ENCODE measurements around the gene KIR3DL3. TPM values are rescaled to one million over a fixed set of nuclear protein-coding genes. Genes with fewer than 3 reads are reported as not detected.
"Not testable (repeated sequence)": the region's sequence is repeated elsewhere in the genome, so short reads cannot be mapped to it uniquely, and the experiment has no call there.

KIR3DL3 gene
- total RNA-seq, 1 experiment from 2014 or later = not detected

DNA sequence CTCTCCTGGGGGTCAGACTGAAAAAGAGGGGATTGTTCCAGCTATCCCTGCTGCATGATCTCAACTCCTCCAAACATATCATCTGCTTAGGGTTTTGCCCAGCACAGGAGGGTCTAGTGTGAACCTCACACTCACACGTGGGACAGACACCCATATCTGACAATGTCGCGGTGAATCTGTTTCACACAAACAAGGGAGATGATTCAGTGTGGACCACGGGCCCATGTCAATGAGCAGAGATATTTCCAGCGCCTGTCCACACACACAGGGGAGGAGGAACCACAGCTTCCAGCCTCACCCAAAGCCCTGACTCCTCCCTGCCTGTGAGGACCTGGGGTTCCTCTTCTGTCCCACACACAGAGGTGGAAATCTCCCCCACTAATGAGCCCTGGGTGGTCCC is 29.6 kb upstream of the KIR3DL3 start:
- no peak overlapping the region for H3K4me3 Mint-ChIP-seq (ENCODE audit: low read depth, unreplicated experiment)
- no peak for DNase-seq
- TF ChIP-seq, protein P1, sequence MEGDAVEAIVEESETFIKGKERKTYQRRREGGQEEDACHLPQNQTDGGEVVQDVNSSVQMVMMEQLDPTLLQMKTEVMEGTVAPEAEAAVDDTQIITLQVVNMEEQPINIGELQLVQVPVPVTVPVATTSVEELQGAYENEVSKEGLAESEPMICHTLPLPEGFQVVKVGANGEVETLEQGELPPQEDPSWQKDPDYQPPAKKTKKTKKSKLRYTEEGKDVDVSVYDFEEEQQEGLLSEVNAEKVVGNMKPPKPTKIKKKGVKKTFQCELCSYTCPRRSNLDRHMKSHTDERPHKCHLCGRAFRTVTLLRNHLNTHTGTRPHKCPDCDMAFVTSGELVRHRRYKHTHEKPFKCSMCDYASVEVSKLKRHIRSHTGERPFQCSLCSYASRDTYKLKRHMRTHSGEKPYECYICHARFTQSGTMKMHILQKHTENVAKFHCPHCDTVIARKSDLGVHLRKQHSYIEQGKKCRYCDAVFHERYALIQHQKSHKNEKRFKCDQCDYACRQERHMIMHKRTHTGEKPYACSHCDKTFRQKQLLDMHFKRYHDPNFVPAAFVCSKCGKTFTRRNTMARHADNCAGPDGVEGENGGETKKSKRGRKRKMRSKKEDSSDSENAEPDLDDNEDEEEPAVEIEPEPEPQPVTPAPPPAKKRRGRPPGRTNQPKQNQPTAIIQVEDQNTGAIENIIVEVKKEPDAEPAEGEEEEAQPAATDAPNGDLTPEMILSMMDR (IDR thresholded peaks at IDR 0.05; ENCODE audit: unreplicated experiment) = no peak
- H3K9me3 Mint-ChIP-seq (ENCODE audit: low read depth, unreplicated experiment) = peaks cover 7% of the 10 kb centered on the region
- BruUV-seq (replicated peaks) = no TSS peak
- no peaks in the 10 kb centered on the region for H3K4me1 Mint-ChIP-seq (ENCODE audit: low read depth, unreplicated experiment)
- CTCF ChIA-PET = interaction anchor here (0.5 to 0.7 kb wide), 3 partner anchors 17 to 93 kb away, joined by 3 to 5 read pairs (median 3); no protein-coding TSS in a partner anchor
- no peaks in the 10 kb centered on the region for H3K36me3 Mint-ChIP-seq (ENCODE audit: insufficient read depth, unreplicated experiment)
- H3K27ac Mint-ChIP-seq (ENCODE audit: unreplicated experiment) = no peak overlapping the region
- intact Hi-C loops (cut with micrococcal nuclease; ENCODE audit: unreplicated experiment) = no loop called here
- H3K27me3 Mint-ChIP-seq (ENCODE audit: unreplicated experiment) = peaks cover 59% of the 10 kb centered on the region

DNA sequence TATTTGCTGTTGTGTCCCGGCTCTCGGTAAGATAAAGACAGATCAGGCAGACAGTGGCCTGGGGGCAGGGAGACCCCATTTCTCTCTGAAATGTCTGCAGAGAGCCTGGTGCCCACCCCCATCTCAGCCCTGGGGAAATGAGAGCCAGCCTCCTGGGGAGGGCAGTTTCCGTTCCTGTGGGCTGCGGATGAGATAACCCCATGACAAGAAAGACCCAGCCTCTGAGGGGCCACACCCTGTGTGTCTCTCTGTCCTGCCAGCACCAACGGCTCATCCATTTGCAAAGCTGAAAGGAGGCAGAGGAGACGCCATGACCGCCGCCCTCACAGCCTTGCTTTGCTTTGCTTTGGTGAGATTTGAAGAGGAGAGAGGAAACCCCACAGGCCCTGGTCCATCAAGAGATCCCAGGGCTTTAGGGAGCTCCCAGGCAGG is 28.1 kb upstream of the KIR3DL3 start:
- no TSS peak for BruUV-seq (replicated peaks)
- H3K9me3 Mint-ChIP-seq (ENCODE audit: low read depth, unreplicated experiment) = peaks cover 7% of the 10 kb centered on the region
- CTCF ChIA-PET = no interaction called here

DNA sequence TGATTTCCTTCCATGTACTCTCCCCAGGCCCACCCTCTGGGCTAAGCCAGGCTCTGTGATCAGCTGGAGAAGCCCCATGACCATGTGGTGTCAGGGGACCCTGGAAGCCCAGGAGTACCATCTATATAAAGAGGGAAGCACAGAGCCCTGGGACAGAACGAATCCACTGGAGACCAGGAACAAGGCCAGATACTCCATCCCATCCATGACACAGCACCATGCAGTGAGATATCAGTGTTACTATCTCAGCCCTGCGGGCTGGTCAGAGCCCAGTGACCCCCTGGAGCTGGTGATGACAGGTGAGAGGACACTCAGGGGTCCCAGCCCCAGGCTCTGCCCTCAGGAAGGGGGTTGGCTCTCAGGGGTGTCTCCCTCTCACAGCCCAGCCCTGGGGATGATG is 27.5 kb upstream of the KIR3DL3 start:
- intact Hi-C loops (cut with micrococcal nuclease; ENCODE audit: unreplicated experiment) = no loop called here
- TF ChIP-seq, protein P1 (IDR thresholded peaks at IDR 0.05; ENCODE audit: unreplicated experiment) = no peak
- no peaks in the 10 kb centered on the region for H3K36me3 Mint-ChIP-seq (ENCODE audit: insufficient read depth, unreplicated experiment)
- no peak overlapping the region for H3K4me3 Mint-ChIP-seq (ENCODE audit: low read depth, unreplicated experiment)
- no peak for DNase-seq
- CTCF ChIA-PET = no interaction called here
- H3K27me3 Mint-ChIP-seq (ENCODE audit: unreplicated experiment) = peaks cover 72% of the 10 kb centered on the region
- peaks cover 5% of the 10 kb centered on the region for H3K9me3 Mint-ChIP-seq (ENCODE audit: low read depth, unreplicated experiment)
- BruUV-seq (replicated peaks) = no TSS peak
- H3K4me1 Mint-ChIP-seq (ENCODE audit: low read depth, unreplicated experiment) = no peaks in the 10 kb centered on the region
- no peak overlapping the region for H3K27ac Mint-ChIP-seq (ENCODE audit: unreplicated experiment)

More for the DNA sequence above, 28.1 kb upstream of the KIR3DL3 start:
- no peaks in the 10 kb centered on the region for H3K36me3 Mint-ChIP-seq (ENCODE audit: insufficient read depth, unreplicated experiment)
- H3K27me3 Mint-ChIP-seq (ENCODE audit: unreplicated experiment) = peaks cover 72% of the 10 kb centered on the region
- intact Hi-C loops (cut with micrococcal nuclease; ENCODE audit: unreplicated experiment) = no loop called here
- H3K4me3 Mint-ChIP-seq (ENCODE audit: low read depth, unreplicated experiment) = no peak overlapping the region
- H3K4me1 Mint-ChIP-seq (ENCODE audit: low read depth, unreplicated experiment) = no peaks in the 10 kb centered on the region
- no peak overlapping the region for H3K27ac Mint-ChIP-seq (ENCODE audit: unreplicated experiment)
- TF ChIP-seq, protein P1 (IDR thresholded peaks at IDR 0.05; ENCODE audit: unreplicated experiment) = no peak
- no peak for DNase-seq

DNA sequence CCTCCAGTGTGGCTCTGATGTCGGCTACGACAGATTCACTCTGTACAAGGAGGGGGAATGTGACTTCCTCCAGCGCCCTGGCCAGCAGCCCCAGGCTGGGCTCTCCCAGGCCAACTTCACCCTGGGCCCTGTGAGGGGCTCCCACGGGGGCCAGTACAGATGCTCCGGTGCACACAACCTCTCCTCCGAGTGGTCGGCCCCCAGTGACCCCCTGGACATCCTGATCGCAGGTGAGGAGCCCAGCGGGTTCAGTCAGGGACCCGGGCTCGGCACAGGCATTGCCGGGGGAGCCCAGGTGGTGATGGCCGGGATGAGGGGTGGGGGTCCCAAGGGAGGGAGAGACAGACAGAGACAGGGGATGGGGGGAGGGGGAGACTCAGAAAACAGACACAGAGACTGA is 26.5 kb upstream of the KIR3DL3 start:
- BruUV-seq (replicated peaks); intact Hi-C loops (cut with micrococcal nuclease; ENCODE audit: unreplicated experiment); DNase-seq; H3K36me3 Mint-ChIP-seq (ENCODE audit: insufficient read depth, unreplicated experiment); H3K4me3 Mint-ChIP-seq (ENCODE audit: low read depth, unreplicated experiment); H3K4me1 Mint-ChIP-seq (ENCODE audit: low read depth, unreplicated experiment); H3K27ac Mint-ChIP-seq (ENCODE audit: unreplicated experiment); H3K9me3 Mint-ChIP-seq (ENCODE audit: low read depth, unreplicated experiment): not testable (repeated sequence)
- peaks cover 66% of the 10 kb centered on the region for H3K27me3 Mint-ChIP-seq (ENCODE audit: unreplicated experiment)
- CTCF ChIA-PET = interaction anchor here (1.0 kb wide), 1 partner anchor 24 kb away, joined by 3 read pairs; no protein-coding TSS in a partner anchor

DNA sequence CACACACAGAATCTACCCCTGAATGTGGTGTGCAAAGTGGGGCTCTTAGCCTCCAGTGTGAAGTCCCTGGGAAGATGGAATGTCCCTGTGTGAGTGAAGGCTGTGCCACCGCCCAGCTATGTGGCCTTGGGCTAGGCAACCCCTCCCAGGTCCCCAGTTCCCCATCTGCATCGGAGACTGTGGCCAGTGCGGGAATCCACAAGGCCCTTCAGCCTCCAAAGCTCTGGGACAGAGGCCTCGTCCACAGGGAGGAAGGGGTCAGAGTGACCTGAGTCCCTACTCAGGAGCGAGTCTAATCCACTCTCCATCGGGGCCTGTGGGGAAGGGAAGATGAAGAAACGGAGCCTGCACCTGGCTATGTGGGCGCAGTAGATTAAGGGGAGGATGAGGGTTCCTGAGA is 19.3 kb upstream of the KIR3DL3 start:
- no peaks in the 10 kb centered on the region for H3K36me3 Mint-ChIP-seq (ENCODE audit: insufficient read depth, unreplicated experiment)
- H3K4me1 Mint-ChIP-seq (ENCODE audit: low read depth, unreplicated experiment) = no peaks in the 10 kb centered on the region
- CTCF ChIA-PET = no interaction called here
- no peak overlapping the region for H3K27ac Mint-ChIP-seq (ENCODE audit: unreplicated experiment)
- no peak for DNase-seq
- intact Hi-C loops (cut with micrococcal nuclease; ENCODE audit: unreplicated experiment) = no loop called here
- BruUV-seq (replicated peaks) = no TSS peak
- H3K4me3 Mint-ChIP-seq (ENCODE audit: low read depth, unreplicated experiment) = no peak overlapping the region
- TF ChIP-seq, protein P1 (IDR thresholded peaks at IDR 0.05; ENCODE audit: unreplicated experiment) = no peak
- H3K9me3 Mint-ChIP-seq (ENCODE audit: low read depth, unreplicated experiment) = no peaks in the 10 kb centered on the region
- peaks cover 72% of the 10 kb centered on the region for H3K27me3 Mint-ChIP-seq (ENCODE audit: unreplicated experiment)

All from Calu3 (cell line).